ENCODE results near the gene FXR2. TPM values are rescaled to one million over a fixed set of nuclear protein-coding genes. Genes with fewer than 3 reads are reported as not detected.

The FXR2 gene
- total RNA-seq, 1 experiment from 2014 or later: 36.4 TPM

DNA sequence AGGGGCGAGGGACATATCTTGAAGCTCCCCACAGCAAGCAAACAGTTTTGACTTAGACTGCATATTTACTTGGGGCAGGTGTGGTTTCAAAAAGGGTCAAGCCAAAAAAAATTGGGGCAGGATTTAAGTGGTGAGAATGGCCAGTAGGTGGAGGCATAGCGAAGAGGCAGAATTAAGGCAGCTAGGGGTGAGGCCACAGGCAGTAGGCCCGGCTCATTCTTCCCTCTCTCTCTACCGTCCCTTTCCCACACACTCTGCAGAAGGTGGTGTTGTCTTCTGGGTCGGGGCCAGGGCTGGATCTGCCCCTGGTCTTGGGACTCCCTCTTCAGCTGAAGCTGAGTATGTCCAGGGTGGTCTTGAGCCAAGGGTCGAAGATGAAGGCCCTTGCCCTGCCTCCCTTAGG is 17.8 kb upstream of the FXR2 start:
- Histone ChIP-seq H3K23ac (ENCODE audit: insufficient read length, low read depth, low read length) (no peak overlapping the region), H3K14ac (ENCODE audit: insufficient read depth, low read length) (no peak overlapping the region), H3K9me3 (ENCODE audit: control insufficient read depth, low read depth, low read length) (no peaks in the 10 kb centered on the region), H3K56ac (ENCODE audit: insufficient read length, low read depth, low read length) (no peak overlapping the region), H3K27ac (ENCODE audit: insufficient read length, low read depth, low read length) (no peak overlapping the region), H2BK5ac (ENCODE audit: insufficient read length, low read length) (no peak overlapping the region), H2AFZ (ENCODE audit: low read length) (no peak overlapping the region), H4K5ac (ENCODE audit: insufficient read length, low read depth, low read length) (no peak overlapping the region), H3K79me2 (ENCODE audit: insufficient read depth, low read length) (no peaks in the 10 kb centered on the region), H4K20me1 (ENCODE audit: control insufficient read depth, insufficient read depth, insufficient read length) (no peaks in the 10 kb centered on the region), H3K27me3 (ENCODE audit: insufficient read depth, low read length) (no peaks in the 10 kb centered on the region), H2AK5ac (ENCODE audit: insufficient read length, low read length) (no peak overlapping the region), H2BK15ac (ENCODE audit: low read depth, low read length) (no peak overlapping the region), H3K18ac (ENCODE audit: insufficient read length, low read depth, low read length) (no peak overlapping the region), H2BK20ac (ENCODE audit: low read depth, low read length, poor library complexity, severe bottlenecking) (no peak overlapping the region), H2BK12ac (ENCODE audit: insufficient read length, low read depth, low read length) (no peak overlapping the region), H3K79me1 (ENCODE audit: insufficient read depth, low read depth, low read length, poor library complexity, severe bottlenecking) (no peaks in the 10 kb centered on the region), H3K4ac (ENCODE audit: low read depth, low read length) (no peak overlapping the region), H3K9ac (ENCODE audit: extremely low read depth, insufficient read length, low read length) (no peak overlapping the region), H3T11ph (ENCODE audit: low read length) (no peak overlapping the region), H3K4me2 (ENCODE audit: insufficient read depth, insufficient read length, low read length) (no peak overlapping the region), H2BK120ac (ENCODE audit: low read depth, low read length, poor library complexity, severe bottlenecking) (no peak overlapping the region), H4K91ac (ENCODE audit: insufficient read length, low read depth, low read length) (no peak overlapping the region), H3K4me1 (ENCODE audit: insufficient read depth, low read length) (peaks cover 2% of the 10 kb centered on the region; the same call in 1 of the 2 replicates), H3K23me2 (ENCODE audit: insufficient read length, low read depth, low read length, poor library complexity, severe bottlenecking) (no peaks in the 10 kb centered on the region), H4K8ac (replicated peaks; ENCODE audit: insufficient read length, low read depth, low read length) (no peak overlapping the region)
- H3K27ac Mint-ChIP-seq: peak overlapping the region in 2 of 3 experiments; percentile 25 to 77; a peak in 2 of 7 replicates
- peak; percentile 82 for DNase-seq
- H3K4me1 Mint-ChIP-seq: peaks cover 26 to 38% of the 10 kb centered on the region in 2 experiments
- WGBS (ENCODE audit: extremely low coverage, insufficient read length, low lambda C conversion rate): no CpG with 5 or more reads among the region's 6 CpGs
- H3K9me3 Mint-ChIP-seq: no peaks in the 10 kb centered on the region
- TF ChIP-seq, protein P1, sequence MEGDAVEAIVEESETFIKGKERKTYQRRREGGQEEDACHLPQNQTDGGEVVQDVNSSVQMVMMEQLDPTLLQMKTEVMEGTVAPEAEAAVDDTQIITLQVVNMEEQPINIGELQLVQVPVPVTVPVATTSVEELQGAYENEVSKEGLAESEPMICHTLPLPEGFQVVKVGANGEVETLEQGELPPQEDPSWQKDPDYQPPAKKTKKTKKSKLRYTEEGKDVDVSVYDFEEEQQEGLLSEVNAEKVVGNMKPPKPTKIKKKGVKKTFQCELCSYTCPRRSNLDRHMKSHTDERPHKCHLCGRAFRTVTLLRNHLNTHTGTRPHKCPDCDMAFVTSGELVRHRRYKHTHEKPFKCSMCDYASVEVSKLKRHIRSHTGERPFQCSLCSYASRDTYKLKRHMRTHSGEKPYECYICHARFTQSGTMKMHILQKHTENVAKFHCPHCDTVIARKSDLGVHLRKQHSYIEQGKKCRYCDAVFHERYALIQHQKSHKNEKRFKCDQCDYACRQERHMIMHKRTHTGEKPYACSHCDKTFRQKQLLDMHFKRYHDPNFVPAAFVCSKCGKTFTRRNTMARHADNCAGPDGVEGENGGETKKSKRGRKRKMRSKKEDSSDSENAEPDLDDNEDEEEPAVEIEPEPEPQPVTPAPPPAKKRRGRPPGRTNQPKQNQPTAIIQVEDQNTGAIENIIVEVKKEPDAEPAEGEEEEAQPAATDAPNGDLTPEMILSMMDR (conservative IDR thresholded peaks at IDR 0.05): peak; percentile 78
- peaks cover 3% of the 10 kb centered on the region; the same call in 1 of the 2 replicates for H3K27me3 Mint-ChIP-seq (ENCODE audit: low read depth)
- H3K4me3 Mint-ChIP-seq: peak overlapping the region in 1 of 2 experiments; percentile 8; a peak in 1 of 5 replicates
- H3K36me3 Mint-ChIP-seq (ENCODE audit: insufficient read depth in 1 of 3, low read depth in 3 of 3): no peaks in the 10 kb centered on the region

Data from H9 (cell line).